Measurements from ENCODE around the gene DUSP5.

Gene DUSP5

GRCh38 chr10:110512461-110513187 lies 14.9 kb downstream of the DUSP5 start:
- H3K9ac ChIP-seq (ENCODE audit: low read length): no peak overlapping the region
- H3K27ac ChIP-seq (ENCODE audit: low read depth, low read length): no peak overlapping the region
- H3K4me3 ChIP-seq (ENCODE audit: low read depth in 1 of 2, low read length in 2 of 2): no peak overlapping the region
- H3K4me1 ChIP-seq (ENCODE audit: insufficient read depth, low read length): peaks cover 20% of the 10 kb centered on the region
- no peaks in the 10 kb centered on the region for H3K9me3 ChIP-seq (ENCODE audit: low read length)
- no peaks in the 10 kb centered on the region for H3K27me3 ChIP-seq (ENCODE audit: control insufficient read depth in 1 of 2, insufficient read depth in 2 of 2, low read length in 2 of 2)
- peaks cover 25% of the 10 kb centered on the region for H3K36me3 ChIP-seq (ENCODE audit: insufficient read depth, low read length)

GRCh38 chr10:110513949-110514348 lies 16.2 kb downstream of the DUSP5 start:
- Histone ChIP-seq H3K4me1 (ENCODE audit: insufficient read depth, low read length) (peaks cover 10% of the 10 kb centered on the region), H3K9ac (ENCODE audit: low read length) (no peak overlapping the region), H3K27ac (ENCODE audit: low read depth, low read length) (no peak overlapping the region), H3K4me3 (ENCODE audit: low read depth in 1 of 2, low read length in 2 of 2) (no peak overlapping the region), H3K36me3 (ENCODE audit: insufficient read depth, low read length) (peaks cover 17% of the 10 kb centered on the region), H3K27me3 (ENCODE audit: control insufficient read depth in 1 of 2, insufficient read depth in 2 of 2, low read length in 2 of 2) (no peaks in the 10 kb centered on the region), H3K9me3 (ENCODE audit: low read length) (no peaks in the 10 kb centered on the region)

GRCh38 chr10:110514848-110515247 lies 17.1 kb downstream of the DUSP5 start:
- no peak overlapping the region for H3K9ac ChIP-seq (ENCODE audit: low read length)
- H3K27me3 ChIP-seq (ENCODE audit: control insufficient read depth in 1 of 2, insufficient read depth in 2 of 2, low read length in 2 of 2): no peaks in the 10 kb centered on the region
- H3K36me3 ChIP-seq (ENCODE audit: insufficient read depth, low read length): peaks cover 11% of the 10 kb centered on the region
- no peak overlapping the region for H3K27ac ChIP-seq (ENCODE audit: low read depth, low read length)
- H3K4me1 ChIP-seq (ENCODE audit: insufficient read depth, low read length): peaks cover 7% of the 10 kb centered on the region
- no peak overlapping the region for H3K4me3 ChIP-seq (ENCODE audit: low read depth in 1 of 2, low read length in 2 of 2)
- no peaks in the 10 kb centered on the region for H3K9me3 ChIP-seq (ENCODE audit: low read length)

- no peaks in the 10 kb centered on the region for H3K27me3 ChIP-seq (ENCODE audit: control insufficient read depth in 1 of 2, insufficient read depth in 2 of 2, low read length in 2 of 2)
- no peak overlapping the region for H3K4me3 ChIP-seq (ENCODE audit: low read depth in 1 of 2, low read length in 2 of 2)
- H3K27ac ChIP-seq (ENCODE audit: low read depth, low read length): no peak overlapping the region
- H3K9me3 ChIP-seq (ENCODE audit: low read length): no peaks in the 10 kb centered on the region
- peaks cover 7% of the 10 kb centered on the region for H3K4me1 ChIP-seq (ENCODE audit: insufficient read depth, low read length)
- no peaks in the 10 kb centered on the region for H3K36me3 ChIP-seq (ENCODE audit: insufficient read depth, low read length)
- H3K9ac ChIP-seq (ENCODE audit: low read length): no peak overlapping the region
Measured at GRCh38 chr10:110516815-110517492, 19.2 kb downstream of the DUSP5 start.

GRCh38 chr10:110522365-110522988 lies 24.8 kb downstream of the DUSP5 start:
- Histone ChIP-seq H3K9me3 (ENCODE audit: low read length) (no peaks in the 10 kb centered on the region), H3K9ac (ENCODE audit: low read length) (no peak overlapping the region), H3K27me3 (ENCODE audit: control insufficient read depth in 1 of 2, insufficient read depth in 2 of 2, low read length in 2 of 2) (no peaks in the 10 kb centered on the region), H3K4me3 (ENCODE audit: low read depth in 1 of 2, low read length in 2 of 2) (no peak overlapping the region), H3K27ac (ENCODE audit: low read depth, low read length) (no peak overlapping the region), H3K36me3 (ENCODE audit: insufficient read depth, low read length) (no peaks in the 10 kb centered on the region), H3K4me1 (ENCODE audit: insufficient read depth, low read length) (no peaks in the 10 kb centered on the region)

- Histone ChIP-seq H3K27ac (ENCODE audit: low read depth, low read length) (no peak overlapping the region), H3K9ac (ENCODE audit: low read length) (no peak overlapping the region), H3K9me3 (ENCODE audit: low read length) (no peaks in the 10 kb centered on the region), H3K4me3 (ENCODE audit: low read depth in 1 of 2, low read length in 2 of 2) (no peak overlapping the region), H3K27me3 (ENCODE audit: control insufficient read depth in 1 of 2, insufficient read depth in 2 of 2, low read length in 2 of 2) (no peaks in the 10 kb centered on the region), H3K36me3 (ENCODE audit: insufficient read depth, low read length) (no peaks in the 10 kb centered on the region), H3K4me1 (ENCODE audit: insufficient read depth, low read length) (no peaks in the 10 kb centered on the region)
Measured at GRCh38 chr10:110523736-110524135, 26.0 kb downstream of the DUSP5 start.

- Histone ChIP-seq H3K9me3 (ENCODE audit: low read length) (no peaks in the 10 kb centered on the region), H3K27me3 (ENCODE audit: control insufficient read depth in 1 of 2, insufficient read depth in 2 of 2, low read length in 2 of 2) (no peaks in the 10 kb centered on the region), H3K27ac (ENCODE audit: low read depth, low read length) (no peak overlapping the region), H3K36me3 (ENCODE audit: insufficient read depth, low read length) (no peaks in the 10 kb centered on the region), H3K4me1 (ENCODE audit: insufficient read depth, low read length) (no peaks in the 10 kb centered on the region), H3K9ac (ENCODE audit: low read length) (no peak overlapping the region), H3K4me3 (ENCODE audit: low read depth in 1 of 2, low read length in 2 of 2) (no peak overlapping the region)
Measured at GRCh38 chr10:110524179-110524858, 26.6 kb downstream of the DUSP5 start.

GRCh38 chr10:110524859-110525232 lies 27.1 kb downstream of the DUSP5 start:
- Histone ChIP-seq H3K4me1 (ENCODE audit: insufficient read depth, low read length) (no peaks in the 10 kb centered on the region), H3K4me3 (ENCODE audit: low read depth in 1 of 2, low read length in 2 of 2) (no peak overlapping the region), H3K36me3 (ENCODE audit: insufficient read depth, low read length) (no peaks in the 10 kb centered on the region), H3K27me3 (ENCODE audit: control insufficient read depth in 1 of 2, insufficient read depth in 2 of 2, low read length in 2 of 2) (no peaks in the 10 kb centered on the region), H3K9ac (ENCODE audit: low read length) (no peak overlapping the region), H3K9me3 (ENCODE audit: low read length) (no peaks in the 10 kb centered on the region), H3K27ac (ENCODE audit: low read depth, low read length) (no peak overlapping the region)

GRCh38 chr10:110525349-110526260 lies 27.9 kb downstream of the DUSP5 start:
- no peak overlapping the region for H3K9ac ChIP-seq (ENCODE audit: low read length)
- no peak overlapping the region for H3K27ac ChIP-seq (ENCODE audit: low read depth, low read length)
- H3K9me3 ChIP-seq (ENCODE audit: low read length): no peaks in the 10 kb centered on the region
- no peaks in the 10 kb centered on the region for H3K27me3 ChIP-seq (ENCODE audit: control insufficient read depth in 1 of 2, insufficient read depth in 2 of 2, low read length in 2 of 2)
- H3K4me3 ChIP-seq (ENCODE audit: low read depth in 1 of 2, low read length in 2 of 2): no peak overlapping the region
- H3K36me3 ChIP-seq (ENCODE audit: insufficient read depth, low read length): no peaks in the 10 kb centered on the region
- H3K4me1 ChIP-seq (ENCODE audit: insufficient read depth, low read length): no peaks in the 10 kb centered on the region

- H3K4me1 ChIP-seq (ENCODE audit: insufficient read depth, low read length): no peaks in the 10 kb centered on the region
- H3K9ac ChIP-seq (ENCODE audit: low read length): no peak overlapping the region
- no peaks in the 10 kb centered on the region for H3K9me3 ChIP-seq (ENCODE audit: low read length)
- H3K27ac ChIP-seq (ENCODE audit: low read depth, low read length): no peak overlapping the region
- H3K4me3 ChIP-seq (ENCODE audit: low read depth in 1 of 2, low read length in 2 of 2): no peak overlapping the region
- H3K27me3 ChIP-seq (ENCODE audit: control insufficient read depth in 1 of 2, insufficient read depth in 2 of 2, low read length in 2 of 2): peaks cover 0 to 7% of the 10 kb centered on the region in 2 donors
- H3K36me3 ChIP-seq (ENCODE audit: insufficient read depth, low read length): no peaks in the 10 kb centered on the region
Measured at GRCh38 chr10:110527731-110528171, 30.0 kb downstream of the DUSP5 start.

Measured in muscle layer of colon (tissue), 2 donors.